GM21526 (cell line): ENCODE data around the gene LMOD3.
A peak's percentile ranks its signal among the peaks of the same experiment; 100 is the strongest.

Experiments
- ATAC-seq: cut with Tn5 transposase; IDR thresholded peaks from one replicate; pipeline ENCODE4 v1.9.1; 2021; ENCODE audit warnings: moderate library complexity; ENCODE audit not compliant: unreplicated experiment, low FRiP score

The LMOD3 gene

DNA sequence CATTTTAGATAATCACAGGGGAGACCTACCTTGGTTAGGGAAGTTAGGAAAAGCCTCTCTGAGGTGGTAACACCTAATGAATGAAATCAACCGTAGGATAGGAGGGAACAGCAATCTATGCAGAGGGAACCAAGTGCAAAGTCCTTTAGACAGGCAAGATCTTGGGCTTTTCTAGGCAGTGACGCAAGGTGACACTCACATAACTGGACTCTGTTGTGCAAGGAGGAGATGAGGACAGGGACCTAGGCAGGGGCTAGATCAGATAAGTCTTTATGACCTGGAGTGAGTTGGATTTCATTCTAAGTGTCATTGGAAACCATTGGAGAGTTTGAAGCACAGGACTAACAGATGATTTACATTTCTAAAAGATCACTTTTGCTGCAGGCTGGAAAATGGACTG is 4.6 kb upstream of the LMOD3 start:
- ATAC-seq: no peak

GRCh38 chr3:69126216-69126615 is 3.8 kb upstream of the LMOD3 start:
- ATAC-seq: no peak

DNA sequence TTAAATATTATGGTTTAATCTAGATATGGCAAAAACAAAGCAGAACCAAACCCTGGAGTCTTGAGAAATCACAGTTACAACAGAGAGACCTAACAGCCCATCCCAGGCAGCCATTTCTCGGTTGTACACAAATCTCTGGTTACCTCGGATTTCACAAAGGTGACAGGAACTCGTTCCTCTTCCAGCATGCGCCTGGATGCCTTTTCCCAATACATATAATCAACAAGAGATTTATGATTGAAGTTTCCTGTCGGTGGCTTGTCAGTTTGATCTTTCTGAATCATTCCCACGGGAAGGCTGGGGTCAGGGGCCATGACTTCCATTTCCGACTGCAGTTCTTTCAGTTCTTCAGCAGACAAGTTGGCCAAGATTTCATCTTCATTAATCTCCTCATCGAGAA is 445 bp downstream of the LMOD3 start:
- ATAC-seq: no peak

DNA sequence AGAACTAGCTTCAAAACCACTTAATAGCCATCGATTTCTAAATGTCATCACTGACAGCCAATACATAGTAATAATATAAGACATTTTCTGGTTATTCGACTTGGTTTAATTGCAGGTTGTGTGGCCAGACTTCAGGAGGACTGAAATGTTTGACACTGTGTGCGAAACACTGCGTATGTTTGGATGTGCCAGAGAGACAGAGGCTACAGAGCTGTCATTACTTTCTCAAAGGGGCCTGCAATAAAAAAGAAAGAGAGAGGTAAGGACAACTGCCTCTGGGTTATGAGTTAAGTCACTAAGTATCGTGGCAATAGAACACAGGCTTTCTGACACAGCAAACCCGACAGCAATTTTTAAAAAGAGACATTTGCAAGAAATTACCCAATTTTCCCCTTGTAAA is 882 bp downstream of the LMOD3 start:
- no peak for ATAC-seq

- peak; percentile 77 for ATAC-seq
Measured at GRCh38 chr3:69120879-69121464, 1.4 kb downstream of the LMOD3 start.

GRCh38 chr3:69119681-69120080 is 2.7 kb downstream of the LMOD3 start:
- no peak for ATAC-seq

GRCh38 chr3:69119138-69119537 is 3.3 kb downstream of the LMOD3 start:
- no peak for ATAC-seq

DNA sequence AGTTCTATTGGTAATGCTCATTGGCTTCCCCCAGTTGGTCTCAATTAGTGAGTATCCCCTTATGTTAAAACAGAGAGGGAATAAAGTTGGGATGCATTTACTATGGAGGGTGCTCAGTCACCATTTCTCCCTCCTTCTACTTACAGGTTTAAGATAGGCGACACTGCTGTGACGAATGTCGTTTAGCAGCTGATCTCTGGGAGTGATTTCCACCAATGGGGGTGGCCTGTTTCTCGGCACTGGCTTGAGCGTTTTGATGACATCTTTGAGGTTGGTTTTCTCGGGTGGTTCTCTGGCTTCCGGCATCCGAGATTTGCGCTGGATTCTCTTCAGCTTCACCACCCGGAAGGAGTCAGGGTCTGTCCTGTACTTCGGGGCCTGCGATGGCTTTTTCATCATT is 3.8 kb downstream of the LMOD3 start:
- no peak for ATAC-seq

- ATAC-seq: no peak
Measured at GRCh38 chr3:69116897-69117296, 5.5 kb downstream of the LMOD3 start.

DNA sequence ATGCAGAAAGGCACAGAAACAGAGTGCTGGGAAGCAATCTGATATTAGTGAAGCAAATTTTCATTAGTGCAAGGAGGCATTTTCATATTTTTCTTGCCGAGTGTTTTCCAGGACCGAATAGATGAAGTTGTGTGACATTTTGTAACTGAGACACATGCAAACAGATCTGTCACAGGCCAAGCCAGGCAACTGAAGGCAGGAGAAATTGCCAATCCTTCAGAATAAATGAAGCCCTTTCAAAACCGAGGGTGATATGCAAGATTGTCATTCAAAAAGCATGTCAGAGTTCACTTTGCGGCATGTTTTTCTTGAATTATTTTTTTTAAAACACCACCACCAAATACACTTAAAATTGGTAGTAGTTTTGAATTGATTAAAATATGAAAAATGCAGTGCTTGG is 6.2 kb downstream of the LMOD3 start:
- ATAC-seq: no peak

GRCh38 chr3:69115731-69116130 is 6.7 kb downstream of the LMOD3 start:
- ATAC-seq: no peak

- ATAC-seq: no peak
Measured at GRCh38 chr3:69113536-69113935, 8.9 kb downstream of the LMOD3 start.

GRCh38 chr3:69110941-69111546 is 11.4 kb downstream of the LMOD3 start:
- ATAC-seq: no peak

DNA sequence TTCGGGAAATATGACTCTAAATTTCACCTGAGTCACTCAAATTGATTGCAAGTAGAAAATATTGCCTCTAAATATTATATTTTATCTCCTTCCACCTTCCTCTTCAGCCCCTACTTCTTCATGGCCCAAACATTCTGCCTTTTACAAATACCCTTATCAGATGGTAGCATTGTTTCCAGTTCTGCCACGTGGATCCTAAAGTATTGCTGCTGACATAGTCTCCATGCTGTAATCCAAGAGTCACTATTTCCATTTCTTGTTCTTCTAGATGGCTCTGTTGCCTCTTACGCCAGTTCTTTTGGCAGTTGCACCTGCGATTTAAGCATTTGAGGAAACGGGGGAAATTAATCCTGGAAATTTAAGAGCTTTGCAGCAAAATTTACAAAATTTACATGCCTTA is 13.6 kb downstream of the LMOD3 start:
- ATAC-seq: no peak

GRCh38 chr3:69107841-69108240 is 14.6 kb downstream of the LMOD3 start:
- no peak for ATAC-seq

GRCh38 chr3:69105320-69105719 is 17.1 kb downstream of the LMOD3 start:
- no peak for ATAC-seq

DNA sequence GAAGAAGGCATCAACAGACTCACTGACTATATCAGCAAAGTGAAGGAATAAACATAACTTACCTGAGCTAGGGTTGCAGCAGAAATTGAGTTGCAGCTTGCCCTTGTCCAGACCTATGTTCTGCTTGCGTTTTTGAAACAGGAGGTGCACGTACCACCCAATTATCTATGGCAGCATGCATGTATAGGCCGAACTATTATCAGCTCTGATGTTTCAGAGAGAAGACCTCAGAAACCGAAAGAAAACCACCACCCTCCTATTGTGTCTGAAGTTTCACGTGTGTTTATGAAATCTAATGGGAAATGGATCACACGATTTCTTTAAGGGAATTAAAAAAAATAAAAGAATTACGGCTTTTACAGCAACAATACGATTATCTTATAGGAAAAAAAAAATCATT is 17.8 kb downstream of the LMOD3 start:
- ATAC-seq: no peak

GRCh38 chr3:69103123-69103522 is 19.3 kb downstream of the LMOD3 start:
- no peak for ATAC-seq

DNA sequence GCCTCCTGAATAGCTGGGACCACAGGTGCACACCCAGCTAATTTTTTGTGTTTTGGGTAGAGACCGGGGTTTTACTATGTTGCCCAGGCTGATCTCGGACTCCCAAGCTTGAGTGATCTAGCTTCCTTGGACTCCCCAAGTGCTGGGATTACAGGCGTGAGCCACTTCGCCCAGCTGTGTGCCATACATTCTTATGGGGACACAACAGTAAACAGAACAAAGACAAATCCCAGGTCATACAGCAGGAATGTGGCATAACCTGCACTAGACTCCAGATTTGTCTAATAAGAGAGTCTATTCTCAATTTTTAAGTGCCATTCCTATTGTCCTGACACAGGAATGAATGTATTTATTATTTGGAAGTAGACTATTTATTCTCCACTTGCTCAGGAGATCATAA is 20.0 kb downstream of the LMOD3 start:
- no peak for ATAC-seq

DNA sequence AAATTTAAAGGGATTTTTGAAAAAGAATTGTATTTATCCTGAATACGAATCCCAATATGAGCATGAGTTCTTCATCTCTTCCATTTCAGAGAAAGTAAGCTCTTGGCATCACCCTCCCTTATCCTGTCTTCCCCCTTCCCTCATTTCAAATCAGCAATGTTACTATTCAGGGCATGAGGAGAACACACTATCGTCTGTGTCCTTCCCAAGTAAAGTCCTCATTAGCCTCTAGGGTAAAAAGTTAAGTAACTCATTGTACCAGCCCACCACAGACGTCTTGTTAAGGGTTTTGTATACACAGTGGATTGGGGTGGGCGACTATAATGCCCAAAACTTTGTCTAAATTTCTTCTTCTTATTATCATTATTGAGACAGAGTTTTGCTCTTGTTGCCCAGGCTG is 22.8 kb downstream of the LMOD3 start:
- no peak for ATAC-seq

GRCh38 chr3:69097407-69098086 is 24.8 kb downstream of the LMOD3 start:
- no peak for ATAC-seq

- no peak for ATAC-seq
Measured at GRCh38 chr3:69096299-69096698, 26.1 kb downstream of the LMOD3 start.
